ENCODE measurements around the gene TCP1.

Gene TCP1

DNA sequence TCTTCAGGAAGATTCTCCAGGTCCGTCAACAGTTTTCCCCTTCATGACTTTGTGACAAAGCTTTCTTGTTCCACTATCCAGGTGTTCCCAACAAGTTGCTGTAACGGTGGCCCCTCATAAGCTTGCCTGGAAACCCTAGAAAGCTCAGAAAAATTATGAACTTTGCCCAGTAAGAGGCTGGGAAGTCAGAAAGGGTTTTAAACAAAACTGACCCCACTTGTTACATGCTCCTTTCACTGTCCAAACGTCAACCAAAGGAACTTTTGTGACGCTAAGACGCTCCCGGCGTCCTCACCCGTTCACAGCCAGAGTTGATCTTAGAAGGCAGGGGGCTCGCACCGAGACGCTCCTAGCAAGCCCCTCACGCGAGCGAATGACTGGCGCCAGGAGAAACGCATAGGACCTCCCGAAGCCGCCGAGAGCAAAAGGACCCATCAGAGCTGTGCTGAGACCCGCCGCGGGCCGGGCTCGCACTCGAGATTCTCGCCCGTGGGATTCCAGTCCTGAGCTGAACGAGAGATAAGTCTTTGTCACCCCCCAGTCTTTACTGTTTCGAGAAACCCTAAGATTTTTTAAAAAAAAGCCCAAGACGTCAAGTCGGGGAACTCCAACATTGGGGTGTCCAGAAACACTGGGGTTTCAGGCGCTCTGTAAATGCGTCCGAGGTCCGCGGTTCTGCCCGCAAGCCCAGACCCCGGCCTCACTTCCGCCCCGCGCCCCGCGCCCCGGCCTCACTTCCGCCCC, 28.1 kb downstream of the TCP1 start:
- H3K36me3 ChIP-seq (ENCODE audit: low read length), result peaks cover 23% of the 10 kb centered on the region
- H3K79me2 ChIP-seq (ENCODE audit: insufficient read depth, low read length), result peaks cover 16% of the 10 kb centered on the region; the same call in 1 of the 2 replicates
- no peaks in the 10 kb centered on the region for H4K20me1 ChIP-seq (ENCODE audit: low read depth, low read length)
- H3K9me2 ChIP-seq (replicated peaks; ENCODE audit: insufficient read depth, low read length), result no peaks in the 10 kb centered on the region
- H3F3A ChIP-seq (ENCODE audit: insufficient read depth), result peaks cover 46% of the 10 kb centered on the region
- H3K9me3 ChIP-seq (ENCODE audit: insufficient read depth, low read length), result no peaks in the 10 kb centered on the region
- peak overlapping the region; percentile 94 for H3K4me2 ChIP-seq (ENCODE audit: low read depth, low read length, poor library complexity, severe bottlenecking)
- peak overlapping the region; percentile 85 for H3K9ac ChIP-seq (ENCODE audit: low read length)
- peak overlapping the region; percentile 75 for H3K4me3 ChIP-seq (ENCODE audit: insufficient read depth, low read length, poor library complexity, severe bottlenecking)
- no peaks in the 10 kb centered on the region for H3K27me3 ChIP-seq (ENCODE audit: low read length)
- H2AFZ ChIP-seq (ENCODE audit: low read depth, low read length, severe bottlenecking), result peak overlapping the region; percentile 84
- peak overlapping the region; percentile 87 for H3K27ac ChIP-seq (ENCODE audit: low read depth, low read length)
- no peak for TF ChIP-seq EZH2phosphoT487 (conservative IDR thresholded peaks at IDR 0.05; ENCODE audit: low read length)

- peak overlapping the region; percentile 85 for H3K9ac ChIP-seq (ENCODE audit: low read length)
- H3K36me3 ChIP-seq (ENCODE audit: low read length), result peaks cover 23% of the 10 kb centered on the region
- H3K4me2 ChIP-seq (ENCODE audit: low read depth, low read length, poor library complexity, severe bottlenecking), result peak overlapping the region; percentile 94
- peak overlapping the region; percentile 87 for H3K27ac ChIP-seq (ENCODE audit: low read depth, low read length)
- H3K27me3 ChIP-seq (ENCODE audit: low read length), result no peaks in the 10 kb centered on the region
- peaks cover 53% of the 10 kb centered on the region for H3F3A ChIP-seq (ENCODE audit: insufficient read depth)
- TF ChIP-seq EZH2phosphoT487 (conservative IDR thresholded peaks at IDR 0.05; ENCODE audit: low read length) (no peak), CTCF (IDR thresholded peaks at IDR 0.05; ENCODE audit: insufficient read depth, low read length, poor library complexity, severe bottlenecking) (no peak)
- H3K9me3 ChIP-seq (ENCODE audit: insufficient read depth, low read length), result no peaks in the 10 kb centered on the region
- no peak overlapping the region for H2AFZ ChIP-seq (ENCODE audit: low read depth, low read length, severe bottlenecking)
- H3K9me2 ChIP-seq (replicated peaks; ENCODE audit: insufficient read depth, low read length), result no peaks in the 10 kb centered on the region
- H4K20me1 ChIP-seq (ENCODE audit: low read depth, low read length), result no peaks in the 10 kb centered on the region
- H3K4me3 ChIP-seq (ENCODE audit: insufficient read depth, low read length, poor library complexity, severe bottlenecking), result peak overlapping the region; percentile 75
- peaks cover 16% of the 10 kb centered on the region; the same call in 1 of the 2 replicates for H3K79me2 ChIP-seq (ENCODE audit: insufficient read depth, low read length)
Measured at GRCh38 chr6:159760602-159761057, 28.8 kb downstream of the TCP1 start.

DNA sequence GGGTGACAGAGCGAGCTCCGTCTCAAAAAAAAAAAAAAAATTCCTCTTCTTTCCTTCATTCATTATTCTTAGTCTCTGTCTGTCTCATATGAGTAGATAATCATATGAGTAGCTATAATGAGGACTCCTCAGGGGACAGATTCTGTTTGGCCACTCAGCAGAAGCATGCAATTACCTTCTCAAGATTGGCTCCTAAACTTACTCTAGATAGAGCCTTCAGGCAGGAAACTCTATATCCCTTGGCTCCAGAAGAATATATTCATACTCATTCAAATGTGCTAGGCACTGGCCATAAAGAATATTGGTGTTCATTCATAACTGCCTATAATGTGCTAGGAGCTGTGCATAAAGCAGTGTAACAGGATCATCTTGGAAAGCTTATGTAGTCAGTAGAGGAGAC, 29.8 kb downstream of the TCP1 start:
- H2AFZ ChIP-seq (ENCODE audit: low read depth, low read length, severe bottlenecking), result no peak overlapping the region
- peaks cover 27% of the 10 kb centered on the region for H3K36me3 ChIP-seq (ENCODE audit: low read length)
- H3K9ac ChIP-seq (ENCODE audit: low read length), result no peak overlapping the region
- no peak overlapping the region for H3K4me3 ChIP-seq (ENCODE audit: insufficient read depth, low read length, poor library complexity, severe bottlenecking)
- no peaks in the 10 kb centered on the region for H3K27me3 ChIP-seq (ENCODE audit: low read length)
- TF ChIP-seq CTCF (IDR thresholded peaks at IDR 0.05; ENCODE audit: insufficient read depth, low read length, poor library complexity, severe bottlenecking) (no peak), EZH2phosphoT487 (conservative IDR thresholded peaks at IDR 0.05; ENCODE audit: low read length) (no peak)
- no peaks in the 10 kb centered on the region for H4K20me1 ChIP-seq (ENCODE audit: low read depth, low read length)
- peak overlapping the region; percentile 7 for H3K4me2 ChIP-seq (ENCODE audit: low read depth, low read length, poor library complexity, severe bottlenecking)
- peaks cover 61% of the 10 kb centered on the region for H3F3A ChIP-seq (ENCODE audit: insufficient read depth)
- no peaks in the 10 kb centered on the region for H3K9me2 ChIP-seq (replicated peaks; ENCODE audit: insufficient read depth, low read length)
- no peaks in the 10 kb centered on the region for H3K9me3 ChIP-seq (ENCODE audit: insufficient read depth, low read length)
- H3K27ac ChIP-seq (ENCODE audit: low read depth, low read length), result peak overlapping the region; percentile 87; the same call in 1 of the 2 replicates
- H3K79me2 ChIP-seq (ENCODE audit: insufficient read depth, low read length), result peaks cover 18% of the 10 kb centered on the region; the same call in 1 of the 2 replicates

Measured in SU-DHL-6 (cell line).